Neural progenitor cell (in vitro differentiated cells): Measurements from ENCODE around the gene DGCR6. TPM values are rescaled to one million over a fixed set of nuclear protein-coding genes. Genes with fewer than 3 reads are reported as not detected.
A peak's percentile ranks its signal among the peaks of the same experiment; 100 is the strongest.
"Not testable (repeated sequence)": the region's sequence is repeated elsewhere in the genome, so short reads cannot be mapped to it uniquely, and the experiment has no call there.

Source experiments
- DNase-seq: peaks from one replicate; pipeline ENCODE4 v3.0.0-alpha.2; 2016; ENCODE audit warnings: low spot score
- H2AFZ ChIP-seq: fragments of 200-600 bp; sonication (generic); replicated peaks from 2 replicates; pipeline ENCODE4 v1.6.1; 2016; ENCODE audit warnings: antibody characterized with exemption
- H3F3A ChIP-seq: fragments of 200-600 bp; sonication (generic); 2 replicates; pipeline ENCODE4 v1.6.1; 2016; ENCODE audit warnings: antibody characterized with exemption, low read depth
- H3K27ac ChIP-seq: fragments of 200-600 bp; sonication (generic); 2 replicates; pipeline ENCODE4 v1.5.1; 2016; ENCODE audit warnings: mild to moderate bottlenecking
- H3K27me3 ChIP-seq: fragments of 200-600 bp; sonication (generic); 2 replicates; pipeline ENCODE4 v1.6.1; 2016; ENCODE audit warnings: mild to moderate bottlenecking, moderate library complexity
- H3K36me3 ChIP-seq: fragments of 200-600 bp; sonication (generic); 2 replicates; pipeline ENCODE4 v1.5.1; 2016
- H3K4me1 ChIP-seq: fragments of 200-600 bp; sonication (generic); 2 replicates; pipeline ENCODE4 v1.6.1; 2016; ENCODE audit warnings: mixed run types
- H3K4me2 ChIP-seq: fragments of 200-600 bp; sonication (generic); 2 replicates; pipeline ENCODE4 v1.6.1; 2016
- H3K4me3 ChIP-seq: fragments of 200-600 bp; sonication (generic); 2 replicates; pipeline ENCODE4 v1.5.1; 2016
- H3K79me2 ChIP-seq: fragments of 200-600 bp; sonication (generic); 2 replicates; pipeline ENCODE4 v1.6.1; 2016; ENCODE audit warnings: low read depth
- H3K9ac ChIP-seq: fragments of 200-600 bp; sonication (generic); 2 replicates; pipeline ENCODE4 v1.6.1; 2016
- H3K9me3 ChIP-seq: fragments of 200-600 bp; sonication (generic); 2 replicates; pipeline ENCODE4 v1.5.1; 2016; ENCODE audit warnings: low read depth
- H4K20me1 ChIP-seq: fragments of 200-600 bp; sonication (generic); 2 replicates; pipeline ENCODE4 v1.6.1; 2016; ENCODE audit warnings: low read depth
- H3K27ac Mint-ChIP-seq: 3 replicates; pipeline ENCODE4 v1.8.0; 2021; ENCODE audit warnings: mixed read lengths
- H3K27me3 Mint-ChIP-seq: 2 replicates; pipeline ENCODE4 v1.8.0; 2022; ENCODE audit warnings: low read depth, mild to moderate bottlenecking, inconsistent platforms, moderate library complexity, mixed read lengths; ENCODE audit not compliant: insufficient read depth
- H3K36me3 Mint-ChIP-seq: 3 replicates; pipeline ENCODE4 v1.8.0; 2021; ENCODE audit warnings: mixed read lengths
- H3K4me1 Mint-ChIP-seq: 3 replicates; pipeline ENCODE4 v1.8.0; 2021; ENCODE audit warnings: mixed read lengths
- H3K4me3 Mint-ChIP-seq: 3 replicates; pipeline ENCODE4 v1.8.0; 2021; ENCODE audit warnings: mild to moderate bottlenecking, moderate library complexity, mixed read lengths
- H3K9me3 Mint-ChIP-seq: 3 replicates; pipeline ENCODE4 v1.8.0; 2020; ENCODE audit warnings: mixed read lengths
- EZH2 ChIP-seq: fragments of 200-600 bp; sonication (generic); IDR thresholded peaks from 2 replicates; pipeline ENCODE4 v1.6.1; 2017; ENCODE audit warnings: antibody characterized with exemption, mild to moderate bottlenecking, moderate library complexity
- EZH2phosphoT487 ChIP-seq: fragments of 200-600 bp; sonication (generic); IDR thresholded peaks from 2 replicates; pipeline ENCODE4 v1.6.1; 2017; ENCODE audit warnings: antibody characterized with exemption
- total RNA-seq: library from RNA; depleted of rRNA; stranded (reverse); fragments of >200 nt; gene quantifications from 2 replicates; pipeline ENCODE4 v1.2.3, GENCODE V29; 2015; ENCODE audit warnings: low replicate concordance
- TF ChIP-seq, protein P1 (sequence below): fragments of 200-600 bp; sonication (generic); IDR thresholded peaks from 2 replicates; pipeline ENCODE4 v1.5.1; 2017; ENCODE audit warnings: antibody characterized with exemption, mild to moderate bottlenecking

The DGCR6 gene
- total RNA-seq, 1 donor from 2014 or later, result 5.2 TPM

DNA sequence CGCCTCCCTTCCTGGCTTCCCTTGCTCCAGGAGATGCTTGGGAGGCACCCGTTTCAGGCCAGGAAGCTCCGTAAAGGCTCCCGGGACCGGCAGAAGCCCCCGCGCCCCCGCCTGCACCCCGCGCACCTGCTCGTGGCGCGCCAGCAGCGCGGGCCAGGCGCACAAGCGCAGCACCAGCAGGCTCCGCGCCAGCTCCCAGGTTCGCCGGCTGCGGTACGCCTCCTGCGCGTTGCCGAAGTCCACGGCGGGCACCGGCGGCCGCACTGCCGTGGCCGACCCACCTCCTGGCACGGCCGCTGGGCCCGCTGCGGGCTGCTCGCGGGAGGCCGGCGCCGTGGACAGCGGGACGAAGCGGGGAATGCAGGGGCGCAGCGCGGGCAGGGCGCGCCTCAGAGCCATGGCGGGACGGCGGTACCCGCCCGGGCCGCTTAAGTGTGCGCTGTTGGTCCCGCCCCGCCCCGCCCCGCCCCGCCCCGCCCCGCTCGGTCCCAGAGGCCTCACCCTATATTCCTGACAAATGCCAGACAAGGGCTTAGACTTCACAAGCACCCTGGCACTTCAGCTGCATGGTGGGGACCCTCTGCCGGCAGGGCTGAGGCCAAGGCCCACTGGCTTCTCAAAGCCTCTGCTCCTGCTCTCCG, 29.9 kb downstream of the DGCR6 start, which contains the start of gene PRODH:
Gene PRODH (minus strand): TSS at position 405 of the 641 bp plus-strand sequence. CDS start 6 bp downstream, at position 399.
- Histone ChIP-seq H3F3A (no peaks in the 10 kb centered on the region), H3K4me1 (no peaks in the 10 kb centered on the region), H3K27ac (no peak within 1 kb of the TSS), H3K9ac (no peak within 1 kb of the TSS), H3K27me3 (no peaks in the 10 kb centered on the region), H2AFZ (no peak within 1 kb of the TSS), H3K4me3 (no peak within 1 kb of the TSS), H3K79me2 (no peaks in the 10 kb centered on the region), H3K36me3 (no peaks in the 10 kb centered on the region), H3K4me2 (no peak within 1 kb of the TSS), H4K20me1 (no peaks in the 10 kb centered on the region), H3K9me3 (no peaks in the 10 kb centered on the region)
- TF ChIP-seq EZH2 (no peak), EZH2phosphoT487 (no peak)
- TF ChIP-seq, protein P1, sequence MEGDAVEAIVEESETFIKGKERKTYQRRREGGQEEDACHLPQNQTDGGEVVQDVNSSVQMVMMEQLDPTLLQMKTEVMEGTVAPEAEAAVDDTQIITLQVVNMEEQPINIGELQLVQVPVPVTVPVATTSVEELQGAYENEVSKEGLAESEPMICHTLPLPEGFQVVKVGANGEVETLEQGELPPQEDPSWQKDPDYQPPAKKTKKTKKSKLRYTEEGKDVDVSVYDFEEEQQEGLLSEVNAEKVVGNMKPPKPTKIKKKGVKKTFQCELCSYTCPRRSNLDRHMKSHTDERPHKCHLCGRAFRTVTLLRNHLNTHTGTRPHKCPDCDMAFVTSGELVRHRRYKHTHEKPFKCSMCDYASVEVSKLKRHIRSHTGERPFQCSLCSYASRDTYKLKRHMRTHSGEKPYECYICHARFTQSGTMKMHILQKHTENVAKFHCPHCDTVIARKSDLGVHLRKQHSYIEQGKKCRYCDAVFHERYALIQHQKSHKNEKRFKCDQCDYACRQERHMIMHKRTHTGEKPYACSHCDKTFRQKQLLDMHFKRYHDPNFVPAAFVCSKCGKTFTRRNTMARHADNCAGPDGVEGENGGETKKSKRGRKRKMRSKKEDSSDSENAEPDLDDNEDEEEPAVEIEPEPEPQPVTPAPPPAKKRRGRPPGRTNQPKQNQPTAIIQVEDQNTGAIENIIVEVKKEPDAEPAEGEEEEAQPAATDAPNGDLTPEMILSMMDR, result no peak
- Mint-ChIP-seq H3K4me3 (no peak within 1 kb of the TSS), H3K36me3 (no peaks in the 10 kb centered on the region), H3K27me3 (no peaks in the 10 kb centered on the region), H3K4me1 (no peaks in the 10 kb centered on the region), H3K9me3 (no peaks in the 10 kb centered on the region), H3K27ac (no peak within 1 kb of the TSS)
- no peak for DNase-seq

DNA sequence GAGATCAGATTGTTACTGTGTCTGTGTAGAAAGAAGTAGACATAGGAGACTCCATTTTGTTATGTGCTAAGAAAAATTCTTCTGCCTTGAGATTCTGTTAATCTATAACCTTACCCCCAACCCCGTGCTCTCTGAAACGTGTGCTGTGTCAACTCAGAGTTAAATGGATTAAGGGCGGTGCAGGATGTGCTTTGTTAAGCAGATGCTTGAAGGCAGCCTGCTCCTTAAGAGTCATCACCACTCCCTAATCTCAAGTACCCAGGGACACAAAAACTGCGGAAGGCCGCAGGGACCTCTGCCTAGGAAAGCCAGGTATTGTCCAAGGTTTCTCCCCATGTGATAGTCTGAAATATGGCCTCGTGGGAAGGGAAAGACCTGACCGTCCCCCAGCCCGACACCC, 32.6 kb downstream of the DGCR6 start:
- not testable (repeated sequence) for H3K27me3 ChIP-seq, H3K79me2 ChIP-seq, H3K4me2 ChIP-seq, H3F3A ChIP-seq, H3K36me3 Mint-ChIP-seq, H3K4me3 Mint-ChIP-seq, H3K27me3 Mint-ChIP-seq, H3K9ac ChIP-seq, H3K4me3 ChIP-seq, H3K9me3 Mint-ChIP-seq, H3K4me1 Mint-ChIP-seq, H3K4me1 ChIP-seq, H3K27ac Mint-ChIP-seq, H3K27ac ChIP-seq, H3K36me3 ChIP-seq, H3K9me3 ChIP-seq, H4K20me1 ChIP-seq, H2AFZ ChIP-seq, DNase-seq

DNA sequence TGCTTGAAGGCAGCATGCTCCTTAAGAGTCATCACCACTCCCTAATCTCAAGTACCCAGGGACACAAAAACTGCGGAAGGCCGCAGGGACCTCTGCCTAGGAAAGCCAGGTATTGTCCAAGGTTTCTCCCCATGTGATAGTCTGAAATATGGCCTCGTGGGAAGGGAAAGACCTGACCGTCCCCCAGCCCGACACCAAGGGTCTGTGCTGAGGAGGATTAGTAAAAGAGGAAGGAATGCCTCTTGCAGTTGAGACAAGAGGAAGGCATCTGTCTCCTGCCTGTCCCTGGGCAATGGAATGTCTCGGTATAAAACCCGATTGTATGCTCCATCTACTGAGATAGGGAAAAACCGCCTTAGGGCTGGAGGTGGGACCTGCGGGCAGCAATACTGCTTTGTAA, 41.0 kb downstream of the DGCR6 start:
- H3K27me3 ChIP-seq, H2AFZ ChIP-seq, H3K4me2 ChIP-seq, DNase-seq, H3K4me3 Mint-ChIP-seq, H4K20me1 ChIP-seq, H3K9ac ChIP-seq, H3K9me3 Mint-ChIP-seq, H3K9me3 ChIP-seq, H3K27me3 Mint-ChIP-seq, H3K4me1 ChIP-seq, H3F3A ChIP-seq, H3K4me3 ChIP-seq, H3K36me3 ChIP-seq, H3K27ac ChIP-seq, H3K36me3 Mint-ChIP-seq, H3K79me2 ChIP-seq: not testable (repeated sequence)
- peak overlapping the region; percentile 72 for H3K27ac Mint-ChIP-seq
- H3K4me1 Mint-ChIP-seq, result peaks cover 21% of the 10 kb centered on the region

DNA sequence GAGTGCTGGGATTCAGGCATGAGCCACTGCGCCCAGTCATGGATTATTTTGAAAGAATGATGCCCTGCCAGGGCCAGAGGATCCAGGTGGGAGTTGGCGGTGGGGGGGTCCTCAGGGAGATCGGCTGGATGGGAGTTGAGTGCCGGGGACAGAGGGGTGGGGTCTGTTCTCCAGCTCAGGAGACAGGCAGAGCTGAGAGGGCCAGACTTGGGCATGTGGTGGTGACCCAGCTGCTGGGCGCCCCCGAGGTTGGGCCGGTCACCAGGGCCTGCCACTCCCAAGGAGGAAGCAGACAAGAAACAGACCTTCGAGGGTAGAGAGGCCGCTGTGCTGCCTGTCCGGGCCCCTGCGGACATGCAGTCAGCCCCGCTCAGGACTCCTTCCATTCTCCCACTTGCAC, 41.8 kb downstream of the DGCR6 start:
- Mint-ChIP-seq H3K27ac (peak overlapping the region; percentile 46), H3K4me1 (peaks cover 21% of the 10 kb centered on the region), H3K9me3 (no peaks in the 10 kb centered on the region), H3K4me3 (no peak overlapping the region), H3K36me3 (no peaks in the 10 kb centered on the region), H3K27me3 (no peaks in the 10 kb centered on the region)
- TF ChIP-seq, protein P1, result no peak
- TF ChIP-seq EZH2phosphoT487, result no peak
- no peak for TF ChIP-seq EZH2
- H3K27ac ChIP-seq, result no peak overlapping the region
- H4K20me1 ChIP-seq, result no peaks in the 10 kb centered on the region
- no peak overlapping the region for H3K4me2 ChIP-seq
- no peak overlapping the region for H2AFZ ChIP-seq
- peaks cover 5% of the 10 kb centered on the region for H3K4me1 ChIP-seq
- no peak overlapping the region for H3K4me3 ChIP-seq
- H3K9me3 ChIP-seq, result no peaks in the 10 kb centered on the region
- no peak overlapping the region for H3K9ac ChIP-seq
- H3K36me3 ChIP-seq, result no peaks in the 10 kb centered on the region
- H3K27me3 ChIP-seq, result no peaks in the 10 kb centered on the region
- DNase-seq, result no peak
- peaks cover 5% of the 10 kb centered on the region for H3F3A ChIP-seq
- H3K79me2 ChIP-seq, result no peaks in the 10 kb centered on the region
